Activated CD4-positive, CD25-positive, alpha-beta regulatory T cell treated with anti-CD3 and anti-CD28 coated beads, Interleukin-2, amount 50 U/mL, for 16 hours (primary cell): Measurements from ENCODE around the gene SMTN.
"Not testable (repeated sequence)": the region's sequence is repeated elsewhere in the genome, so short reads cannot be mapped to it uniquely, and the experiment has no call there.

Source experiments
- DNase-seq: peaks from one replicate; pipeline ENCODE4 v3.0.0-alpha.2; 2020; ENCODE audit warnings: low read depth, low spot score

Gene SMTN

DNA sequence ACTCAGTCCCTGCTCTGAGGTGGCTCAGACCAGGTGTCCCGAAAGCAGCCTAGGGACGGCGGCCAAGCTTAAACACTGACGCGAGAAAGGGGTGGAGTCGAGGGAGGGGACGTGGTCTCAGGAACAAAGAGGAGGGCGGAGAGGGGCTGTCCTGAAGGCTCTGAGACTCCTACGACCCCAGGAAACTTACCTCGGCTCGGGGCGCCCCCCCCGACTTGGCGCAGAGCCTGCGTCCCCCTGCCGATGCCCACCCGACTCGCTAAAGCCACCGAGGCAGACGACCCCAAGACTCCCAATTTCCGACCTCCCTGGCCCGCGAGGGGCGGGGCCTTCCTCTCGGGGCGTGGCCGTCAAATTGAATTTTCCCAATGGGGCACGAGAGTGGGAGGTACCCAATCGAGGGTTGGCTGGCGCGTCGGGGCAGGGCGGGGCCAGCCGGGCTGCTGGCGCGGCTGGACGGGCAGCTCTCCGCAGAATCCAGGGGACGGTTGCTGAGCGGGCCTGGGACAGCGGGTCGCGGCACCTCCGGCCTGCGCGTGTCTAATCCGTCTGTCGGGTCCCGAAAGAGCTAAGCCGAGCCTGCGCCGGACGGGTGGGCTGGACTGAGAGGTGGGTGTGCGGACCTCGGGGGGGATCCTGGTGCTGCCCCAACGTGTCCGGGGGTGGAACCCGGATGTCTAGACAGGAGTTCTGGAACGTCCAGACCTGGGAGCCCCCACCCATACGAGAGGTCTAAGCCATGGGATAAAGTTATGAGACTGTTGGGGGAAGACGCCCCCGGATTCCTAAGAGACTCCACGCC lies at the start of gene SMTN:
SMTN (plus strand) TSS at position 471 of the 802 bp plus-strand sequence. CDS start 1,941 bp downstream, outside the sequence.
- DNase-seq = peak; percentile 75

DNA sequence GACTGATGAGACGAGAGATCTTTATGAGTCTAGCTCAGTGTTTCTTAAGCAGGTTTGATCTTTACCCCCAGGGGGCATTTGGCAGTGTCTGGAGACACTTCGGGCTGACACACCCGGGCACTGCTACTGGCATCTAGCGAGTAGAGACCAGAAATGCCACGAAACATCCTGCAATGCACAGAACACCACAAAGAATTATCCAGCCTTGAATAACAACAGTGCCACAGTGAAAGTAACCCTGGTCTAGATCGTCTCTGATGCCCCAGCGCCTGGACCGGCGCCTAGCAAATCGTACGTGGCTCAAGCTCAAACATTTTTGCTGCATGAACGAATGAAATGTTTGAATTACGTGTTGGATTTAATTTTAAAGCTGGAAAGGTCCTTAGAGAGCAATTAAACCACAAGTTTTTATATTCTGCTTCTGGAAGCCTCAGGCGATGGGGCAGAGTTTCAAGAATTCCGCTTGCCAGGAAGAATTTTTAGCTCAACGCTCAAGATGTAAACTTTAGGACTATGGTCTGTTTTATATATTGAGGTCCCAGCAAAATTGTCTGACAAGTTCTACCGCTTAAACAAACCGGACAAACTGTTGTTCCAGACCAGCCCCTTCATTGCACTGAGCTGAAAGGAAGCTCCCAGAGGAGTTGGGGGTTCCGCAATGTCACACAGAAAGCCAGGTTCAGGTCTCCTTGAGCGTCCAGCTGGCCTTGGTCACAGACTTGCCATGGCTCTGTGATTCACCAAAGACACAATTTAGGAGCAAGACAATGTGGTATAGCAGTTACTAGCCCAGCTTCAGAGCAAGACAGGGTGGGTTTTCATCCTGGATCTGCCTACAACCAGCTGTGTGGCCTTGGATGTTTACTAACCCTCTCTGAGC lies 44.2 kb upstream of the SMTN start:
- DNase-seq = no peak

DNA sequence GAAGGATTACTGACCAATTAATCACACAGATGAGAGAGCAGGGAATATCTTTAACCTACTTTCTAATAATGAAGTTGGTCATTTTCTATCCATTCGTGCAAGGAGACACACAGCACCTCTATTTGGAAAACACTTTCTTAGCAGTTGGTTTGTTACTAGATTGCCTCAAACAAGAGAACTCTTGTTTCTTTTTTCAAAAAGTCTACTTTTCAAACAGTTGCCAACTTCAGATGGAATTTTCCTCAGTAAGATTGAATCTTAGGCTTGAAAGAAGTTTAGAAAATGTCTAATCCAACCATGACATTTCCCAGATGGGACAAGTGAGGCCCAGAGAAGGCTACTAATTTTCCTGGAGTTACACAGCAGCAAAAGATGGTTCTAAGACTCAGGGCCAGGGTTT lies 42.4 kb upstream of the SMTN start:
- DNase-seq = no peak

DNA sequence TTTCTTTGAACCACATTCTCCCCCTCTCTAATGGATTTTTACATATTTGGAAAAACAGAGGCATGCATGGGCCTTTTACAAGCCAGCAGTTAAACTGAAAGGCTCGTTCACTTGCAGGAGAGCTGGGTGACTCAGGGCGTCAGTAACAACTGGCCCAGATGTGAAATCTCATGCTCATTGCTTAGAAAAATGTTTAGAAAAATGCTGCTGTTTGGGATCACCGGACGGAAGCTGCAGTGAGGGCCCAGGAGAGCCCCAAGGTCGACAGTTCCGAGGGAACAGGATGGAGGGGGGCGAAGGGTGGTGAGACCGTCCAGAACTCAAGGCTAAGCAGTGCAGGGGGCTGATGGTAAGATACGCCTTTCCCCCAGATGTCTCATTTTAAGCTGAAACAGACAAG lies 41.7 kb upstream of the SMTN start:
- no peak for DNase-seq

DNA sequence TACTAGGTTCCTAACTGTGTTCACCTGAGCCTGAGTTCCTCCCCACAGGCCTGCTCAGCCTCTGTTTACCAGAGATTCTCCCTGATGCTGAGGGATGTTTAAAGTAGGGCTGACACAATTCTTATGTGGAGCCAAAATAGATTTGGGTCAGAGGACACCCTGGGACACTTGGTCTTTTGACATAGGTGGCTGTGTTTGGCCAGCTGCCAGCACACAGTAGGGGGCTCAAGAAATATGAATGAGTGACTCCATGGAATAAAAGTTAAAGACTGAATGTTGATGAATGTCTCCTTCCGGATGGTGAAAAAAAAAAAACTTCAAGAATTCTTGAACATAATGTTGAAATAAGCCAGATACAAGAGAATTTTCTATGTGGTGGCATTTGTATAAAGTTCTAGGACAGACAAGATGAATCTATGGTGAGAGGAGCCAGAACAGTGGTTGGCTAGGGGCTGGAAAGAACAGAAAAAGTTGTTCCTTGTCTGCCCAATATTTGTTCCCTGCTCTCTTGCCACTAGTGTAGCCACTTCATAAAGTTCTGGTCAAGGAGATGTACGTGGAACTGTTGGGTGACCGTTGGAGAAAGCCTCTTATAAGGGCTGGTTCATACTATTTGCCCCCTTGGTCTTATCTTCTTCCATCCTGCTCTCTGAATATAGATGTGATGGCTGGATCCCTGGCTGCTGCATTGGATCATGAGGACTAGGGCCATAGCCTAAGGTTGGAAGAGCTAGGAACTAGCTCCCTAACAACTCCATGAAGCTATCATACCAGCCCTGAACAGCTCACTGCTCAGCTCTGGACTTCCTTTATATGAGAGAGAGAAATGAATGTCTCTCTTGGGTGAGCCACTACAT lies 40.3 kb upstream of the SMTN start:
- no peak for DNase-seq

DNA sequence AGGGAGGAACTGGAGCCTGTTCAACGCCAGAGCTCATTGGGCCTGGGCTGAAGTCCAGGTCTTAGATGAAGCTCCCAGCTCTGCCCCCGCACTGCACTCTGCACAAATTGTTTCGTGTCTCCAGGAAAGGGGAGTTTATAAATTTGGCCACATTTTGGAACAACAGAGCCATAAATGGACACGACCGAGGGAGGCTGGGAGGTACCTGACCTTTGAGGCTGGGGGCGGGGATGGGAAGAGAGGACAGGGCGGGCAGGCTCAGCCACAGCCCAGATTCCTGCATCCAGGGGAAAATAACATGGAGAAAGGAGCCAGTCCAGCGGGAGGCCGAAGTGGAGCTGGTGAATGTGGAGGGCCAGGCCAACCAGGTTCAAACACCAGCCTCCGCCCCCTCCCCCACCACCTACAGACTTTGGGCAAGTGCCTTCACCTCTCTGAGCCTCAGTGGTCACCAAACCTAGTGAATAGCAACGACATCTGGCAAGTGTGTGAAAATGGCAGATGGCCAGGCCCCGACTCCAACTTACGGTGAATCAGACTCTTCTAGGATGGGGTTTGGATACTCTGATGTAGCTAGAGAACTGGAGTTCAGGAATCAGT lies 36.8 kb upstream of the SMTN start:
- DNase-seq = no peak

DNA sequence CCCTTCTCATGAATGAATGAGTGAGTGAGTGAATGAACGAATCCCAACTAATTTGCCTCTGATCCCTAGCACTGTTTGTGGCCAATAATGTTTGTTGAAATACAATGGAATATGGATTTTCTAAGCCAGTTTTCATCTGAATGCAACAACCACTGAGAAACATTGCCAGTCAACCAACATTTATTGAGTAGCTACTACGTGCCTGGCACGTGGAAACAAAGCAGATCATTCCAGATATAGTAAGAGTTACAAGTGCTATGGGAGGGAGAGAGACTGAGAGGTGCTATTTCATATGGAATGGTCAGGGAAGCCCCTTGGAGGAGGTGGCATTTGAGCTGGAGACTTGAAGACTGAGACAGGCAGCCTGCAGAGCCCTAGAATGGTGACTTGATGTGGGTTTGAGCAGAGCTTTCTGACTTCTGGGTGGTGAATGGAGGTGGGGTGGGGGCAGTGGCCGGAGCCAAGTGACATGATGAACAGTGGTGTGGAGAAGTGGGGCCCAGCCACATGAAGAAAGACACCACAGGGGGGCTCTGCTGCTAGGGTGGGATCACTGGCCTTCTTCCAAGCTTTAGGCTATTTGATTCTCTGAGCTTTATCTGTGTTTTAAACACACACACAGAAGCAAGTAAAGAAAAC lies 35.1 kb upstream of the SMTN start:
- no peak for DNase-seq

DNA sequence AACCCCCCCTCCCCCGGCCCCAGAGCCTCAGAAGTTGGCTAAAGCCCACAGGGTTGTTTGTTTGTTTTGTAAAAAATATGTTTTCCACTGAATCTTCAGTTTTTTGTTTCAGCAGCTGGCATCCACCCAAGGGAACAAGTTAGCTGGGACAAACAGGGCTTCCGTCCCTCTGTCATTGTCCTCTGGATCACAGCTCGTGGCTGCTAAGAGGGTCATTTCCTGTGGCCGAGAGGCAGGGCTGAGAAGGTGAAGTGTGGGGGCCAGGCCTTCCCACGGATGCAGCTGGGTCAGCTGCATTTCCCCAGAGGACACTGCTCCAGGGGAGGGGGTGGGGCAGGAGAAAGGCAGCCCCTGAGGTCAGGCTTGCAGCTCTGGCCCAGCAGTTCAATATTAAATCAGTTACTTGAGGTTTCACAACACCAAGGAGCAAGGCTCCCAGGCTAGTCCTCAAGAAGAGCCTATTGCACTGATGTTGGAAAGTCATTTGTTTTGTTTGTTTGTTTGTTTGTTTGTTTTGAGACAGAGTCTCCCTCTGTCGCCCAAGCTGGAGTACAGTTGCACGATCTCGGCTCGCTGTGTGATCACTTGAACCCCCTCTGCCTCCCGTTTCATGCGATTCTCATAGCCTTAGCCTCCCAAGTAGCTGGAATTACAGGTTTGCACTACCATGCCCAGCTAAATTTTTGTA lies 34.4 kb upstream of the SMTN start:
- no peak for DNase-seq

DNA sequence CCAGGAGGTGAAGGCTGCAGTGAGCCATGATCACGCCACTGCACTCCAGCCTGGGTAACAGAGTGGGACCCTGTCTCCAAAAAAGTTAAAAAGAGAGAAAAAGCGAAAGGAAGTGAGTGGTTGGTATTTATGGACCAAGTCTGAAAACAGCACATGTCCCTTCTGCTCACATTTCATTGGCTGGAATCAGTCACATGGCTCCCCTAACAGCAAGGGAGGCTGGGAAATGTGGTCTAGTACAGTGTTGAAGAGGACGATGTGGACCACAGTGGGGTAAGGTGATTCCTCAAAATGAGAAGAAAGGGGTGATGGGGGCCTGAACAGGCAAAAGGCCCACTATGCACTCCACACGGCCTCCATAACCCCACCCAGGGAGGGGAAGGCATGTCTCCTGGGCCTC lies 32.5 kb upstream of the SMTN start:
- DNase-seq = no peak

DNA sequence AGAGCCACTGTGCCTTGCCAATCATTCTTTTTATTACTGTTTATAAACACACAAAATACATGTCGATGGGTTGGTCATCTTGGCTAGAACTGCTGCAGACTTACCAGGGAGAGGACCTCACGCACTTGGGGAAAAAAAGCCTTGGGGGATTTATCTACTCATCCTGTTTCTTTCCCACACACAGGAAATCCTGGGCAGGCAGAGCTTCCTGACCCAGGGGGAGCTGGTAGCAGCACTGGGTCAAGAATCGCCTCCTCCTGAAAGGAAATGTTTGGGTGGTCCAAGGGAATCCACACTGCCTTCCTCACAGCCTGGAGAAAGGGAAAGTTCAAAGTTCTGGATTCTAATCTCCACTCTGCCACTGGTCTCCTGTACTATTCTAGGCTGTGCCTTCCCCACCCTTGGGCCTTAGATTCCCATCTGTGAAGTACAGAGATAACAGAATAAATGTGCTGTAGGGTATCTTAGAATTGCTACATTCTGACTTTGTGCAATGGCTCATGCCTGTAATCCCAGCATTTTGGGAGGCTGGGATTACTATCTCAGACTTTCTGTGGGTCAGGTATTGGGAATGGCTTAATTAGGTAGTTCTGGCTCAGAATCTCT lies 31.2 kb upstream of the SMTN start:
- DNase-seq = no peak

DNA sequence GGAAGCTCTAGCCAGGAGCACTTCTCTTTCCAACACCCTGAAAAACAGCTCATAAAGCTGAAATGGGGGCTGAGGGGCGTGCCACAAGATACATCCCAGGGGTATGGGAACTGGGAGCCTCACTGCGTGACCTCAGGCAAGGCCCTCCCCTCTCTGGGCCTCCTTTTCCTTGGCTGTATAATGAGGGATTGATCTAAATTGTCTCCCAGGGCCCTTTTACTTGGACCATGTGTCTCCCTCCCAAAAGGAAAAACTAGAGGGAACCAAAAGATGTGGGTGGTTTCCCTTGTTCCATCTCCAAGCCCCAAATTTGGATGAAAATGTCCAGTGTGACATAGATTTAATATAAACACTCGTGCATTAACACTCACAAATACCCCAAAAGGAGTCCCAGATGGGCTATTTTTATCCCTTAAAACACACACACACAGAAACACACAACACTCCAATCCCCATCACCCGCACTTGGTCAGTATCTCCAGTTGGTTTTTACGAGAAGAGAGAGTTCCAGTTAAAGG lies 25.9 kb upstream of the SMTN start:
- no peak for DNase-seq

DNA sequence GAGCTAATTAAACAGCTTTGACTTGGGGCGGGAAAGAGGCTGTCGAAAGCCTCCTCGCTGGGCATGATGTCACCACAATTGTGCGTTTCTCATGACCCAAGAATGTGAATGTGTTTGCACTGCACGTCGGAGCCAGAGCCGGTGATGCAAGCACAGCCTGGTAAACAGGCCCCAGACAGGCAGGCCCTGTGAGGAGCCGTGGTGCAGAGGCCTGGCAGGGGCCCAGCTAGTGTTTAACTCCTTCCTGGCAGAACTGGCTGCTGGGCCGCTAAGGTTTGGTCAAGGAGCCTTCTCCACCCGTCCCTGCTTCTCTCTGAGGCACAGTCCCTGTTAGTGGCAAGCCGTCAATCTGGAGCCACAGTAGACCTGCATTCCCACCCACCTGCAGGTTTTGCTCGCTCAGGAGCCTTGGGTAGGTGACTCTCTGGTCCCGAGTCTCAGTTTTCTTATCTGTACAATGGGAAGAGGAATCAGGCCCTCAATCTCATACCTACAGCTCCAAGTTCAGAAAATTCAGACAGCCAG lies 25.4 kb upstream of the SMTN start:
- no peak for DNase-seq

DNA sequence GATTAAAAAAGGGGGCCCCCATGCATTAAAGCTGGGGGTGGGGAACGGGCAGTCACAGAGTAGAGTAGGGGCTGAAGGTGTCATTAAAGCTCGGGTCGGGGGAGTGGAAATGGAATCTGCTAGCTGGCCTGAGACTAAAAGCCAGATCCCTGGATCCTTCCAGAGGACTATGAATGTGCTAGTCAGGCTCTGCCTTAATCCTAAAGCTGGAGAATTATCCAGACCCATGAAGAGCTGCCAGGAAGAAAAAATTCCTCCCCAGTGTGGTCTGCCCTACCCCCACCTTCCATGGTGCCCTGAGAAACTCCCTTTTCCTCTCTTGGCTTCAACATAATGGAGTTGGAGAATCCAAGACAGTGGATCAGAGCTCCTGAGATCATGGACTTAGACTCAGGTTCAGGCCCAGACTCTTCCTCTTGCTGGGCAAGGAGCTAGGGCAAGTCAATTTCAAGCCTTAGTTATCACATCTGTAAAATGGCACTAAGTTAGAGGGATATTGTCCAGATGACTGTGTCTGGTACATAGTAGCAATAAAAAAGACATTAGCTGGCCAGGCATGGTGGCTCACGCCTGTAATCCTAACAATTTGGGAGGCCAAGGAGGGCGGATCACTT lies 24.0 kb upstream of the SMTN start:
- DNase-seq = no peak

DNA sequence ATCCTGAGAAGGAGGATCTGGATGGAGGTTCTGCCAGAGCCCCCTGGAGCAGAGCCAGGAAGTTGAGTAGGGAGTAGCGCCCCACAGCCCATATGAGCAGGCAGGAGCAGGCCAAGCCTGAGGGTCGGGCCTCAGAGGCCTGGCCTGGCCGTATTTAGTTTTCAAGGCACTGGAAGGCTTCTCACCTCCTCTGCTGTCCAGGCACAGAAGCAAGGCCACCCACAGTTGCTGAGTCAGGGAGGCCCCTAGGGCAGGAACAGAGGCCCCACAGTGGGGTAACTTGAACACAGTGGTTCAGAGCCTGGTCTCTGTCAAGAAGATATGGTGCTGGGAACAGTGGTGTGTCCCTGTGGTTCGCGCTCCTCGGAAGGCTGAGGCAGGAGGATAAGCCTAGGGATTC lies 21.5 kb upstream of the SMTN start:
- DNase-seq = not testable (repeated sequence)

DNA sequence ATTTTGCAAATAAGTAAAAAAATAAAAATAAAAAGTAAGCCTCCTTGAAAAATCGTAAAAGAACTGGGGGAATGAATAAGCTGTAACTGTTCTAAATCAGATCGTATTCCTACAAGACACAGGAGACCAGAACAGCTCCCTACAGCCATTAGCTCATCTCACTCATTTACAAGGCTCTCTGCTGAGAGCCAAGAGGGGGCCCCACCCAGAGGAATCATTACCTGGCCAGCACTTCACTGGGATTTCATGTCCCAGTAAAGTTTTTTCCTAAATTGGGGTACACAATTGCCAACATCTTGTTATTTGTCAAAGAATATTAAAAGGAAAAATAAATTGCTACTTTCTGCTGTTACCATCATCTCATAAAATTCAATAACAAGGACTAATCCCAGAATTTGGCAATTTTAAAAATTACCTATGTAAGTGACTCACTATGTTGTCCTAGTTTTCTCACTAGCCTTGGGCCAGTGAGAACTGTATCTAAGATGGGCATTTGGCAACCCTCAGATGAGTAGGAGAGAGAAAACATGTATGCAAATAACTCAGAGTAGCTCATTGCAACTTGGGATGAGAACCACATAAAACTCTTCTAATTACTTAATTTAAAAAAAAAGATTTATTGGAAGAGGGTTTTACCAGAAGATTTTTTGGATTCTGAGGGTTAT lies 18.4 kb upstream of the SMTN start:
- DNase-seq = no peak

DNA sequence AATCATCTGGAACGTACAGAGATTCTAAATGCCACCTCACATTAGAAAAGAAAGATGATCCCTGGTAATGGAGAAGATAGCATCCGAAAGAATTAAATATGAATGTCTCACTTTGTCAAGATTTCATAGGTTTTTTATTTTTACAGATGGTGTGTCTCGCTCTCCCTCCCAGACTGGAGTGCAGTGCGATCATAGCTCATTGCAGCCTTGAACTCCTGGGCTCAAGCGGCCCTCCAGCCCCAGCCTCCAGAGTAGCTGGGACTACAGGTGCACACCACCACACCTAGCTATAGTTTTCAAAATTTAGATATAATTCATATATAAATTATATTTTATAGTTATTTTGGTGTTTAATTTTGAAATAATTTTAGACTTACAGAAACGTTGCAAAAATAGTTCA lies 16.7 kb upstream of the SMTN start:
- no peak for DNase-seq

DNA sequence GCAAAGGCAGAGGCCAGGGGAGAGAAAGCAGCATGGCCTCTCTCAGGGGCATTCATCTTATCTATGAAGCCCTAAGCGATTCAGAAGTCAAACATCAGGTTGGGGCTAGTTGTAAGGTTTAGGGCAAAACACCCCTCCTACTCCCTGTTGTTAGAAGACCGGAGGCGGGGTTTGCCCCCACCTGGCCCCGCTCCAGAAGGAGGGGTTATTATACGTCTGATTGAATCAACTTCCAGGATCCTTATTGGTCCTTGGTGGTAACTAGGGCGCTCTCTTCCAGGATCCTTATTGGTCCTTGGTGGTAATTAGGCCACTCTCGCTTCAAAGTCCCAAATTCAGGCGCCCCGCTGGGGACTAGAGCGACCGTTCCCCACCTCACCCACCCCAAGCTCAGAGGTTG lies 12.1 kb upstream of the SMTN start:
- no peak for DNase-seq

DNA sequence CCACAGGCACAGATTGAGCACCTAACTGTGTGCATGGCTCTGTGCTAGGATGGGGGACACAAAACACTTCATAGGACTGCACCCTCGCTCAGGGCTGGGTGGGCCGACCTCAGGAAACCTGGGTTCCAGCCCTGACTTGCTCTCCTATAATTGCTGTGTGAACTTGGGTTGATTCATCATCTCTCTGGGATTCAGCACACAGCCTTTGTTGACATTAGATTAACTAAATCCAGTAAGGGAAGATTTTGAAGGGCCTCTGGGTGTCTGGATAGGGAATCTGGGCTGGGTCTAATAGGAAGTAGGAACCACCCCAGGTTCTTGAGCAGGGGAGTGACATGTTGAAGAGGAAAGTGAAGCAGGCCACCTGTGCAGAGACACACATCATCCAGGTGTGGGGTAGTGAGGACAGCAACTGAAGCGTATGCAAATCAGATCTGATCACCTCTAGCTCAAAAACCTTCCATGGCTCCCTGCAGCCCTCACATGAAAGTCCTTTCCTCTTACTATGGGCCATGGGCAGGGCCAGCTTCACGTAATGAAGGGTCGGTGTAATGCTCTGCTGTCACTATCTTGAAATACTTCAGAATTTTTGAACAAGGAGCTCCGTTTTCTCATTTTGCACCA lies 11.3 kb upstream of the SMTN start:
- DNase-seq = not testable (repeated sequence)
